NCI-H748 (cell line): ENCODE measurements around the gene OR3A1.
"Not testable (repeated sequence)": the region's sequence is repeated elsewhere in the genome, so short reads cannot be mapped to it uniquely, and the experiment has no call there.

Source experiments
- DNase-seq: peaks from one replicate; lab custom pipeline; 2025; ENCODE audit not compliant: unreplicated experiment; lab: John Stamatoyannopoulos, UW

OR3A1 gene, protein sequence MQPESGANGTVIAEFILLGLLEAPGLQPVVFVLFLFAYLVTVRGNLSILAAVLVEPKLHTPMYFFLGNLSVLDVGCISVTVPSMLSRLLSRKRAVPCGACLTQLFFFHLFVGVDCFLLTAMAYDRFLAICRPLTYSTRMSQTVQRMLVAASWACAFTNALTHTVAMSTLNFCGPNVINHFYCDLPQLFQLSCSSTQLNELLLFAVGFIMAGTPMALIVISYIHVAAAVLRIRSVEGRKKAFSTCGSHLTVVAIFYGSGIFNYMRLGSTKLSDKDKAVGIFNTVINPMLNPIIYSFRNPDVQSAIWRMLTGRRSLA

DNA sequence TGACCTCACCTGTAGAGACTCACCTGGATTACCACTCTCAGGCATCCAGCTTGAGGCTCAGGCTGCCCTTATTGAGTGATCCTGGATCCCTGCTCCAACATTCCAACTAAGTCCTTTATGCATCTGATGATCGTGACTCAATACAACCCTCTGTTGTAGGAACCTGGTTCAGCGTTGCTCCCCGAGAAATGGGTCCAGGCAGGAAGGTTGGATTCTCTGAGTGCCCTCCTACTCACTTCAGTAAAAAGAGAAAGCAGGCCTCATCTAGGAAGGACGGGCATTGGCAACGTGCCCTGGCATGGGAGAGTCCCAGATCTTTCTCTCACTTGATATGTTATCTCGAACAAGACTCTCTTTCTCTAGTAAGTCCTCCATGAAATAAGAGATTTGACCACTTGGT, at the start of gene OR3A1:
Gene OR3A1 (minus strand): TSS at position 101 of the 400 bp plus-strand sequence. CDS start 5,778 bp downstream, outside the sequence.
- DNase-seq: no peak

DNA sequence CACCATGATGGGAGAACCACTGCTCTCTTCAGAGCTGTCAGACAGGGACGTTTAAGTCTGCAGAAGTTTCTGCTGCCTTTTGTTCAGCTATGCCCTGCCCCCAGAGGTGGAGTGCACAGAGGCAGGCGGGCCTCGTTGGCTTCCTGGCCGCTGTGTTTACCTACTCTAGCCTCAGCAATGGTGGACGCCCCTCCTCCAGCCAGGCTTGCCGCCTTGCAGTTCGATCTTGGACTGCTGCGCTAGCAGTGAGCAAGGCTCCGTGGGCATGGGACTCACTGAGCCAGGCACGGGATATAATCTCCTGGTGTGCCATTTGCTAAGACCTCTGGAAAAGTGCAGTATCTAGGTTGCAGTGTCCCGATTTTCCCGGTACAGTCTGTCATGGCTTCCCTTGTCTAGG, 44.6 kb upstream of the OR3A1 start:
- DNase-seq: not testable (repeated sequence)

GRCh38 chr17:3335876-3336275, 37.7 kb upstream of the OR3A1 start:
- no peak for DNase-seq

GRCh38 chr17:3318336-3318735, 20.2 kb upstream of the OR3A1 start:
- no peak for DNase-seq

GRCh38 chr17:3316836-3317235, 18.7 kb upstream of the OR3A1 start:
- DNase-seq: no peak

GRCh38 chr17:3308603-3309002, 10.4 kb upstream of the OR3A1 start:
- DNase-seq: no peak

- no peak for DNase-seq
These were observed 2.5 kb downstream of the OR3A1 start for GRCh38 chr17:3295632-3296031.

- DNase-seq: not testable (repeated sequence)
These were observed 4.6 kb downstream of the OR3A1 start for GRCh38 chr17:3293548-3293947.

DNA sequence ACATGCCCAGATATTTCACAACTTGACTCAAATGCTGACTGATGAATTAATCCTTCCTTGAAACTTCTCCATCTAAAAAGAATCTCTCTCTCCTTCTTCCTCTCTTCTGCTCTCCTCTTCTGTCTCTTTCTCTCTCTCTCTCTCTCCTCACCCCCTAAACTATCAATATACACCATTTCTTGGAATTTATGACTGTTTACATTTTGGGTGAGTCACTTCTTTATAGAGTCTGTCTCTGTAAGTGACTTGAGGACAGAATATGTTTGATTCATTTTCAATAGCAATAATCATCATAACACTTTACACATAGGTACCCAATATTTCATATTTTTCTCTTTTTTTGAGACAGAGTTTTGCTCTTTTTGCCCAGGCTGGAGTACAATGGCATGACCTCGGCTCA, 15.3 kb downstream of the OR3A1 start:
- no peak for DNase-seq

DNA sequence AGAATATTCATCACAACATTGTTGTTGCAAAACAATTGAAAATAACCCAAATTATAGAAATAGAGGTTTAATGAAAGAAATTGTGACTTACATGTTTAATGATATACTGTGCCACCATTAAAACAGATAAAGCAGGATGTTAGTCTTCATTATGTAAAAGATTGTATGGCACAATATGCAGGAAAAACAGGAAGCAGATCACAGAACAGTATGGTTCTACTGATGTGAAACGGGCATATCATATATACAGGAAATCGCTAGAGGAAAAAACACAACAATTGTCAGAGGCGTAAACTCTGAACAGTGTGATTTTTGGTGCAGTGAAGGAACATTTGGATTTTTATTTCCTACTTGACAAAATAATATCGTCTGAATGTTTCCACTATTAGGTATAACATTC, 22.0 kb downstream of the OR3A1 start:
- no peak for DNase-seq

GRCh38 chr17:3271072-3271848, 26.9 kb downstream of the OR3A1 start:
- no peak for DNase-seq

DNA sequence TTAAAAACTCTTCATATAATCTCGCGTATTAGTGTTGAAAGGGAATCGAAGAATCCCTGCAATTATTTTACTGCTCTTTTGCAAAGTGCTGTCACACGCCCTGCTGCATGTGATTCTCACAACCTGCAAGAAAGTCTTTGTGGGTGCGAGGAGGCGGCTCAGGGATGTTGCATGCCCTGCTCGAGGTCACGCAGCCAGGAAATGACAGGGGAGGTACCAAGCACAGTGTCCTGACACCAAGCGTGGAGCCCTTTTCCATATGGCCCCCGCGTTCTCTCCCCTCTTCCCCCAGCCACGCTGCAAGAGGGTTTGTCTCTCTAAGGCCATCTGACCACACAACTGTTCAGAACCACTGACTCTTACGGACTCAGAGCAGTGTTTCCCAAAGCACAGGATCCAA, 37.6 kb downstream of the OR3A1 start:
- DNase-seq: no peak

GRCh38 chr17:3260163-3260562, 38.0 kb downstream of the OR3A1 start:
- DNase-seq: no peak

GRCh38 chr17:3256575-3256974, 41.6 kb downstream of the OR3A1 start:
- no peak for DNase-seq

- DNase-seq: not testable (repeated sequence)
These were observed 49.1 kb downstream of the OR3A1 start for GRCh38 chr17:3249013-3249412.

DNA sequence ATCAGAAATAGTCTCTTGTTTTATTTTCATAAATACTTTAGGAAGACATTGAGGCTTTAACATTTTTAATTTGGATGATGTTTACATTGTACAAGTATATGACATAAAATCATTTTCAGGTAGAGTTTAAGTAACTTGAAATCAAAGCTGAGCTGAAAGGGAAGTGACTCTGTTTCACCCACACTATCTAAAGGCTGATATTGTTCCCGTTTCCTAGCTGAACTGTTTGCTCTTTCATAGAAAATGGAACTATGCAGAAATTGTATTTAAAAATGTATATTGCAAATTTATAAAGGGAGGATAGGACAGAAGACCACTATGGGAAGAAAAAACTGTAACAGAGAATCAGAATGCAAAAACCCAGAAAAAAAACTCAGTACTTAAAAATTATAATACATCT, 53.3 kb downstream of the OR3A1 start:
- not testable (repeated sequence) for DNase-seq

DNA sequence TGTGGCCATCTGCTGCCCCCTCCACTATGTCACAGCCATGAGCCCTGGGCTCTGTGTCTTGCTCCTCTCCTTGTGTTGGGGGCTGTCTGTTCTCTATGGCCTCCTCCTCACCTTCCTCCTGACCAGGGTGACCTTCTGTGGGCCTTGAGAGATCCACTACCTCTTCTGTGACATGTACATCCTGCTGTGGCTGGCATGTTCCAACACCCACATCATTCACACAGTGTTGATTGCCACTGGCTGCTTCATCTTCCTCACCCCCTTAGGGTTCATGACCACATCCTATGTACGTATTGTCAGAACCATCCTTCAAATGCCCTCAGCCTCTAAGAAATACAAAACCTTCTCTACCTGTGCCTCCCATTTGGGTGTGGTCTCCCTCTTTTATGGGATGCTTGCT, 57.1 kb downstream of the OR3A1 start:
- DNase-seq: not testable (repeated sequence)
